ENCODE measurements around the gene STYXL2.

STYXL2 gene

DNA sequence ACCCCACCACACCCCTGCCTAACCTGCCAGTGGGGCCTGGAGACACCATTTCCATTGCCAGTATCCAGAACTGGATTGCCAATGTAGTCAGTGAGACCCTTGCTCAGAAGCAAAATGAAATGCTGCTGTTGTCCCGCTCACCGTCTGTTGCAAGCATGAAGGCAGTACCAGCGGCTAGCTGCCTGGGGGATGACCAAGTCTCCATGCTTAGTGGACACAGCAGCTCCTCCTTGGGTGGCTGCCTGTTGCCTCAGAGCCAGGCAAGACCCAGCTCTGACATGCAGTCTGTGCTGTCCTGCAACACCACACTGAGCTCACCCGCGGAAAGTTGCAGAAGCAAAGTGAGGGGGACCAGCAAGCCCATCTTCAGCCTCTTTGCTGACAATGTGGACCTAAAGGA, 33.4 kb downstream of the STYXL2 start:
- Histone ChIP-seq H3K27me3 (replicated peaks; ENCODE audit: insufficient read depth, low read length) (no peaks in the 10 kb centered on the region), H3K36me3 (replicated peaks; ENCODE audit: insufficient read depth, low read length) (no peaks in the 10 kb centered on the region)

DNA sequence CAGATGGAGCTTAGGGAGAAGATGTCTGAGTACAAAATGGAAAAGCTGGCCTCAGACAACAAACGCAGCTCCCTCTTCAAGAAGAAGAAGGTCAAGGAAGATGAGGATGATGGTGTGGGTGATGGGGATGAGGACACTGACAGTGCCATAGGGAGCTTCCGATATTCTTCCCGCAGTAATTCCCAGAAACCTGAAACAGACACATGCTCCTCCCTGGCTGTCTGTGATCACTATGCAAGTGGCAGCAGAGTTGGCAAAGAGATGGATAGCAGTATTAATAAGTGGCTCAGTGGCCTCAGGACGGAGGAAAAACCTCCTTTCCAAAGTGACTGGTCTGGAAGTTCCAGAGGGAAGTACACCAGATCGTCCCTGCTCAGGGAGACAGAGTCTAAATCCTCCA, 33.8 kb downstream of the STYXL2 start:
- no peak for DNase-seq
- no peaks in the 10 kb centered on the region for H3K9me3 ChIP-seq (replicated peaks; ENCODE audit: insufficient read depth, low read length)
- H3K4me1 ChIP-seq (ENCODE audit: low read length): no peaks in the 10 kb centered on the region
- no peaks in the 10 kb centered on the region for H3K36me3 ChIP-seq (replicated peaks; ENCODE audit: insufficient read depth, low read length)
- no peak overlapping the region for H3K4me2 ChIP-seq (ENCODE audit: low read depth, low read length)
- no peaks in the 10 kb centered on the region for H3K9me2 ChIP-seq (replicated peaks; ENCODE audit: insufficient read depth, low read length)
- no peak overlapping the region for H3K4me3 ChIP-seq (ENCODE audit: low read length)
- no peak overlapping the region for H3K27ac ChIP-seq (ENCODE audit: low read length)
- TF ChIP-seq, protein P1, sequence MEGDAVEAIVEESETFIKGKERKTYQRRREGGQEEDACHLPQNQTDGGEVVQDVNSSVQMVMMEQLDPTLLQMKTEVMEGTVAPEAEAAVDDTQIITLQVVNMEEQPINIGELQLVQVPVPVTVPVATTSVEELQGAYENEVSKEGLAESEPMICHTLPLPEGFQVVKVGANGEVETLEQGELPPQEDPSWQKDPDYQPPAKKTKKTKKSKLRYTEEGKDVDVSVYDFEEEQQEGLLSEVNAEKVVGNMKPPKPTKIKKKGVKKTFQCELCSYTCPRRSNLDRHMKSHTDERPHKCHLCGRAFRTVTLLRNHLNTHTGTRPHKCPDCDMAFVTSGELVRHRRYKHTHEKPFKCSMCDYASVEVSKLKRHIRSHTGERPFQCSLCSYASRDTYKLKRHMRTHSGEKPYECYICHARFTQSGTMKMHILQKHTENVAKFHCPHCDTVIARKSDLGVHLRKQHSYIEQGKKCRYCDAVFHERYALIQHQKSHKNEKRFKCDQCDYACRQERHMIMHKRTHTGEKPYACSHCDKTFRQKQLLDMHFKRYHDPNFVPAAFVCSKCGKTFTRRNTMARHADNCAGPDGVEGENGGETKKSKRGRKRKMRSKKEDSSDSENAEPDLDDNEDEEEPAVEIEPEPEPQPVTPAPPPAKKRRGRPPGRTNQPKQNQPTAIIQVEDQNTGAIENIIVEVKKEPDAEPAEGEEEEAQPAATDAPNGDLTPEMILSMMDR (IDR thresholded peaks at IDR 0.05; ENCODE audit: low read length): no peak
- TF ChIP-seq EZH2phosphoT487 (IDR thresholded peaks at IDR 0.05; ENCODE audit: low read length) (no peak), EZH2 (optimal IDR thresholded peaks at IDR 0.05; ENCODE audit: low read depth, low read length) (no peak)
- no peak overlapping the region for H3K9ac ChIP-seq (ENCODE audit: low read length)
- no peaks in the 10 kb centered on the region for H3K27me3 ChIP-seq (replicated peaks; ENCODE audit: insufficient read depth, low read length)
- no peaks in the 10 kb centered on the region for H3F3A ChIP-seq (ENCODE audit: insufficient read depth, low read length)
- no peak overlapping the region for H2AFZ ChIP-seq (ENCODE audit: low read length)
- no peaks in the 10 kb centered on the region for H4K20me1 ChIP-seq (ENCODE audit: insufficient read depth, low read length)
- no peaks in the 10 kb centered on the region for H3K79me2 ChIP-seq (ENCODE audit: low read length)

More for the DNA sequence above, 33.4 kb downstream of the STYXL2 start:
- no peaks in the 10 kb centered on the region for H4K20me1 ChIP-seq (ENCODE audit: insufficient read depth, low read length)
- no peaks in the 10 kb centered on the region for H3K79me2 ChIP-seq (ENCODE audit: low read length)
- no peak overlapping the region for H3K4me2 ChIP-seq (ENCODE audit: low read depth, low read length)
- no peaks in the 10 kb centered on the region for H3K9me3 ChIP-seq (replicated peaks; ENCODE audit: insufficient read depth, low read length)
- no peak overlapping the region for H3K4me3 ChIP-seq (ENCODE audit: low read length)
- H3F3A ChIP-seq (ENCODE audit: insufficient read depth, low read length): no peaks in the 10 kb centered on the region
- H3K27ac ChIP-seq (ENCODE audit: low read length): no peak overlapping the region
- TF ChIP-seq EZH2 (optimal IDR thresholded peaks at IDR 0.05; ENCODE audit: low read depth, low read length) (no peak), EZH2phosphoT487 (IDR thresholded peaks at IDR 0.05; ENCODE audit: low read length) (no peak)
- TF ChIP-seq, protein P1 (IDR thresholded peaks at IDR 0.05; ENCODE audit: low read length): no peak
- no peaks in the 10 kb centered on the region for H3K9me2 ChIP-seq (replicated peaks; ENCODE audit: insufficient read depth, low read length)
- H3K9ac ChIP-seq (ENCODE audit: low read length): no peak overlapping the region
- DNase-seq: no peak
- H2AFZ ChIP-seq (ENCODE audit: low read length): no peak overlapping the region
- H3K4me1 ChIP-seq (ENCODE audit: low read length): no peaks in the 10 kb centered on the region

DNA sequence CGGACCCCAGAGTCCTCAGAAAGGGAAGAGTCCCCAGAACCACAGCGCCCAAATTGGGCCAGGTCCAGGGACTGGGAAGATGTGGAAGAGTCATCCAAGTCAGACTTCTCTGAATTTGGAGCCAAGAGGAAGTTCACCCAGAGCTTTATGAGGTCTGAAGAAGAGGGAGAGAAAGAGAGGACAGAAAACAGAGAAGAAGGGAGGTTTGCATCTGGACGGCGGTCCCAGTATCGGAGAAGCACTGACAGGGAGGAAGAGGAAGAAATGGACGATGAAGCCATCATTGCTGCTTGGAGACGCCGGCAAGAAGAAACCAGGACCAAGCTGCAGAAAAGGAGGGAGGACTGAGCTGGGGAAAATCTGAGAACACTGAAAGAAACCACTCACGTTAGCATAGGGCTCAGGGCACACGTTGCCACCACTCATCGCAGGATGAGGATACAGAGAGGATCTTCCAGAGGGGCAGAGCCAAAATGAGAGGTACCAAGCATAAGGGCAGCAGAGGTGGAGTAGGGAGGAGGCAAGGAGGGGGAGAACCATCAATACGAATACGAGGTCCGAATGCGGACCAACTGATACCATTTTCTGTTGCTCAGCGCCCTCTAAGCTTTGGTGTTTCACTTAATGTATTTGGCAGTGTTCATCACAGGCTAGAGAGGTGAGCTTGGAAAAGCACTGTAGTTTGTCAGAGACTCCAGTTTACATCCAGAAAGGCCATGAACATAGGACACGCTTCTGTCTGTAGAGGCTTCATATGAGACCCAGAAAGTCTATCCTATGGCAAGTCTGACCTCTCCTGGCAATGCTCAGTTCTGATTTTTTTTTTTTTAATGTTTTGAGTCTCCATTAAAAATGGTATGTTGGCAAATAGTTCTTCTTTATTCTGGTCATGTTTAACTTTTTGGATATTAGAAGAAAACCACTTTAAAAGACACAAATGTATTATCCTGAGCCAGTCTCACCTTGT, 34.7 kb downstream of the STYXL2 start:
- no peaks in the 10 kb centered on the region for H3K9me3 ChIP-seq (replicated peaks; ENCODE audit: insufficient read depth, low read length)
- H3K4me1 ChIP-seq (ENCODE audit: low read length): no peaks in the 10 kb centered on the region
- H3K4me2 ChIP-seq (ENCODE audit: low read depth, low read length): no peak overlapping the region
- no peaks in the 10 kb centered on the region for H3F3A ChIP-seq (ENCODE audit: insufficient read depth, low read length)
- no peak overlapping the region for H3K4me3 ChIP-seq (ENCODE audit: low read length)
- no peak overlapping the region for H3K27ac ChIP-seq (ENCODE audit: low read length)
- H3K9me2 ChIP-seq (replicated peaks; ENCODE audit: insufficient read depth, low read length): no peaks in the 10 kb centered on the region
- H3K79me2 ChIP-seq (ENCODE audit: low read length): no peaks in the 10 kb centered on the region
- no peak overlapping the region for H3K9ac ChIP-seq (ENCODE audit: low read length)
- TF ChIP-seq, protein P1 (IDR thresholded peaks at IDR 0.05; ENCODE audit: low read length): no peak
- TF ChIP-seq EZH2 (optimal IDR thresholded peaks at IDR 0.05; ENCODE audit: low read depth, low read length) (no peak), EZH2phosphoT487 (IDR thresholded peaks at IDR 0.05; ENCODE audit: low read length) (no peak)
- H3K36me3 ChIP-seq (replicated peaks; ENCODE audit: insufficient read depth, low read length): no peaks in the 10 kb centered on the region
- H2AFZ ChIP-seq (ENCODE audit: low read length): no peak overlapping the region
- DNase-seq: no peak
- no peaks in the 10 kb centered on the region for H4K20me1 ChIP-seq (ENCODE audit: insufficient read depth, low read length)
- H3K27me3 ChIP-seq (replicated peaks; ENCODE audit: insufficient read depth, low read length): no peaks in the 10 kb centered on the region

Data from MM.1S (cell line).